Spleen (tissue), 7 donors: ENCODE results near the gene EMC8.

Source experiments
- CTCF ChIP-seq, 11 experiments: fragments of 200-600 bp in 7 of 11; fragments of 450-650 bp in 4 of 11; sonication (generic) in 4 of 11; IDR thresholded peaks in 8 of 11; conservative IDR thresholded peaks in 3 of 11; 1 replicate in 7 of 11; 2 replicates in 4 of 11; pipeline versions ENCODE4 v1.4.0 to v1.8.0; 2016 to 2021; ENCODE audit warnings: antibody characterized with exemption in 11 of 11, inconsistent platforms in 4 of 11, mild to moderate bottlenecking in 1 of 11
- POLR2AphosphoS5 ChIP-seq, 3 donors: sonication (generic); formaldehyde crosslinking; IDR thresholded peaks; one replicate each; pipeline ENCODE4 v1.5.1; 2017; ENCODE audit warnings: antibody characterized with exemption in 3 of 3
- donor health status: DM: no; HTN: no; CAD: no; lungs with moderate emphysema.
- donor health status: DM: no; HTN: no; CAD: no.
- donor health status: DM: no; HTN: no; CAD: no.

- no peak for TF ChIP-seq CTCF (IDR thresholded peaks at IDR 0.05 in 8 of 11, conservative IDR thresholded peaks at IDR 0.05 in 3 of 11)
- no peak for TF ChIP-seq POLR2AphosphoS5 (IDR thresholded peaks at IDR 0.05)
Observed at GRCh38 chr16:85773044-85773443, 26.3 kb downstream of the EMC8 start.
